HL-60 (cell line): ENCODE data around the gene LSM2.

Experiments used
- CTCF ChIP-seq: IDR thresholded peaks from one replicate; pipeline ENCODE4 v1.5.1; 2011; ENCODE audit warnings: low read length, control low read depth, inconsistent platforms; ENCODE audit not compliant: insufficient read depth
- SPI1 ChIP-seq: IDR thresholded peaks from 2 replicates; pipeline ENCODE4 v1.6.1; 2012; ENCODE audit warnings: low read depth, mild to moderate bottlenecking, borderline replicate concordance

GRCh38 chr6:31763619-31763940, 43.2 kb downstream of the LSM2 start:
- no peak for TF ChIP-seq CTCF
- TF ChIP-seq SPI1, result no peak
